Amygdala (tissue), 56 donors: ENCODE data around the gene F10.

ENCODE experiments used
- DNase-seq, 56 donors: peaks; one replicate each; lab custom pipeline; 2025; lab: John Stamatoyannopoulos, UW

Gene F10

DNA sequence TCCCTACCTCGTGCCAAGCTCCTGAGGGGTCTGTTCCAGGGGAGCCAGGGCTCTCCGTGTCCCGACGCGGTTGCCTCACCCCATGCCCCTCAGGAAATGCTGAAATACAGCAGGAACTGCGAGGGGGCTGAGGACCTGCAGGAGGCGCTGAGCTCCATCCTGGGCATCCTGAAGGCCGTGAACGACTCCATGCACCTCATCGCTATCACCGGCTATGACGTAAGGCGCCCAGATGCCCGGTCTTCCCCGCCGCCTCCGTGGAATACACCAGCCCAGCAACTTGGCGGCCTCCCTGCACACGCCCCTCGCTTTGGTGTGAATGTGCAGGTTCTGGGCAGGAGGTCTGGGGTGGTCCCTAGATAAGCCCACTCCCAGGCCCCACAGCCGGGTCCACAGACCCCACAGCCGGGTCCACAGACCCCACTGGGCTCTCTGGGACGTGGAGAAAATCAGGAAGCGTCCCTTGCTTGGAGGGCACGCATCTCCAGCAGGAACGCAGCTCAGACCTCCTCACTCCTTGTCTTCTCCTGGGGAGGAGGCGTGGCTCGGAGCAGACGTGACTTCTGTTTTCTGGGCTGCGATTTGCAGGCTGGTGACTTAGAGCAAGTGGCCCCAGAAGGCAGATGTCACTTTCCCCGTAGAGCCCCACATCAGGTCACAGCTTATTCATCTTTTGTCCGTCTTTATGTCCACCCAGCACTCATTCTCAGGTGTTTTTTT lies 36.4 kb upstream of the F10 start:
- no peak for DNase-seq

DNA sequence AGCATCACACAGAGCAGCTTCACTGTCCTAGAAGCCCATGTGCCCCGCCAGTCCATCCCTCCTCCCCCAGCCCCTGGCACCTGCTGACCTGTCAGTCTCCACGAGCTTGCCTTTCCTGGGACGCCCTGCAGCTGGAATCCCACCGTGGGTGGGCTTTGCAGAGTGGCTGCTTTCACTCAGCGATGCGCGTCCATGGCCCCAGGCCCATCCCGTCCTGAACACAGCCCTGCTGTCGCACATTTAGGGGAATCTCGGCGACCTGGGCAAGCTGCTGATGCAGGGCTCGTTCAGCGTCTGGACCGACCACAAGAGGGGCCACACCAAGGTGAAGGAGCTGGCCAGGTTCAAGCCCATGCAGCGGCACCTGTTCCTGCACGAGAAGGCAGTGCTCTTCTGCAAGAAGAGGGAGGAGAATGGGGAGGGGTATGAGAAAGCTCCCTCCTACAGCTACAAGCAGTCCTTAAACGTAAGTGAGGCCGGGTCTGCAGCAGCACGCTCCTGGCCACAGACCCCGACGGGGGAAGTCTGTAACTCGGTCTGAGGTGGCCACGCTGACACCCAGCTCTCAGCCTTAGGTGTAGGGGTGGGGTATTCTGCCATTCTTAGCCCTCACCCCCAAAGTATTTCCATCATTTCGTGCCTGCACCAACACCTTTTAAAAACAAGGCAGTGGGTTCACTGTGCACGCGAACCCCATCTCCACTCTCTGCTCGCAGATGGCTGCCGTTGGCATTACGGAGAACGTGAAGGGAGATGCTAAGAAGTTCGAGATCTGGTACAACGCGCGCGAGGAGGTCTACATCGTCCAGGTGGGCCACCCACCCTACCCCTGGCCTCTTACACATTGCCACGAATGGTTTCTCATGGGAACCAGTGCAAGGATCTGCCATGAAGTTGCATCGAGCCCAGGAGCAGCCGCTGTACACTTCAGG lies 35.3 kb upstream of the F10 start:
- DNase-seq, result no peak

DNA sequence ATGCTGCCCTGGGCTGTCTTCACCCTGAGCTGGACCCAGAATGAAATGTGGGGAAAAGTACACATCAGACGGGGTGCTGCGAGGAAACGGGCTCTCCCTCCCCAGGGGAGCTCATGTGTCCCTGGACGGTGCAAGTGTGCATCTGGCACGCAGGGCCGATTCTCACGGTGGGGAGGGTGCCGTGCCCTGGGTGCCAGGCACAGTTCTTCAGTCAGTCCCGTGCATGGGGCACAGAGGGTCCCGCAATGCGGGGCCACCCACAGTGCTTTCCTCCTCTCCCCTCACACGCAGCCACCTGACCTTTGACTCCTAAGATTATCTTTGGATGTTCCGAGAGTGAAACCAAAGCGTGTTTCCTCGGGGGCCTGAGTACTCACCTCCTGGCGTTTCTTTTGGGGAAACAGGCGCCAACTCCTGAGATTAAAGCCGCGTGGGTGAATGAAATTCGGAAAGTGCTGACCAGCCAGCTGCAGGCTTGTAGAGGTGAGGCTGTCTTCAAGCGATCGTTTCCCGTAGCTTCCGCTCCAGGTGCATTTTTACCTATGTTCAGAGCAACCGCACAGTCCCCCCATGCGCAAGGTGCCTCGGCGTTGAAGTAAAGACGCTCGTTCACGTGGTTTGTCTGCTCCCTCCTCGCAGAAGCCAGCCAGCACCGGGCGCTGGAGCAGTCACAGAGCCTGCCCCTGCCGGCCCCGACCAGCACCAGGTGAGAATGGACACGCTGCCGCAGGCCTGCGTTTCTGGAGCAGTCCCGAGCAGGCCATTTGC lies 34.5 kb upstream of the F10 start:
- DNase-seq, result no peak

DNA sequence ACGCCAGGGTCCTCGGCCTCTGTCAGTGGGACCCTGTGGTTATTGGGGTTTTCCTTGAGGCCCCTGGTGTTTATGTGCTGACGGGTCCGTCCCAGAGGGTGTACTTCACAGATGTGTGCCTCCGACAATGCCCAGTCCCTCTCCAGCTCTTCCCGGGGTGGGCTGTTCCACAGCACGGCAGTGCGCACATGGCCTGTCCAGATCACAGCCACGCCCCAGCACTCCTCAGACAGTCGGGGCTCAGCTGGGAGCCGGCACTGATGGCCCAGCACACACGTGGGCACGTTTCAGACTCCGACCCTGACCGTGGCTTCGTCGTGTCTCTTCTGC lies 33.9 kb upstream of the F10 start:
- DNase-seq, result no peak

DNA sequence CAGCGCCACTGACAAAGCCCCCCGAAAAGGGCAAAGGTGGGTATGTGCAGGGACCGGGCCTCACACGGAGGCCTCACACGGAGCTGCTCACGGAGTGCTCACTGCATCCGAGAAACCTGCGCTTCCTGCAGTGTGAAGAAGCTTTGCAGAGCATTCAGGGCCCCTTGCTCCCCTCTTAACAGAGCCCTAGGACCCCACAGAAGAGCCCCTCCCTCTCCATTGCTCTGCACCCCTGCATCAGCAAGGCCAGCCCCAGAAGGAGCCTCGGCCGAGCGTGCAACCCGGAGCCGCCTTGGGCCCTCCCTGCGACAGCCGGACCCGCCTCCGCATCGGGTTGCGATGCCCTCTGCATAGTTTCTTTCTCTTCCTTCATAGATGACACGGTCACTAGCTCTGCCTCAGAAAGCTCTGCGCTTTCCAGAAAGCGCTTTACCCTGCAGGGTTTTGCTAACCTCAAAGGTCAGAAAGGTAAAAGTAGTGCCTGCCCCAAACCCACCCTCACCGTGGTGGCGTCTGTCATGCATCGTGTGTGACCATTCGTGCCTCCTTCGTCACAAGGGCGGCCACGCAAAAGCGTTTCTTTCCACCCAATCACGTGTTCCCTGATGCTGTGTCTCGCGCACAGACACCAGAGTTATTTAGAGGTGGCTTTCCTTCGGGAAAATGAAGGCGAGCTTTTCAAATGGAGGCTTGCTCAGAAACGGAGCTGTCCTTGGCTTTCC lies 32.7 kb upstream of the F10 start:
- DNase-seq, result no peak

DNA sequence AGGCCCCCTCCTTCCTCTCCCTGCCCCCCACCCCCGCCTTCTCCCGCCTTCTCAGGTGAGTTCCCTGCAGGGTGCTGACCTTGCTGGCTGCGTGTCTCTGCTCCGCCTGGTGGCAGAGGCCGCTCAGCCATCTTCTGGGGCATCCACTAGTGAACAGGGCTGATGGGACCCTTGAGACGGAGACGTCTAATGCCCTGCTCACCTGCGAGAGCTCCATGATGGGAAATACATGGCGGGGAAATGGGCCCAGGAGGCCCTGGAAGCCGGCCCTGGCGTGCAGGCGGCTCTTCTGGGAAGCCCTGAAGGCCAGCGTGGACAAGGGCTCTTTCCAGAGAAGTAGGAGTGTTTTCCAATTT lies 32.2 kb upstream of the F10 start:
- no peak for DNase-seq

DNA sequence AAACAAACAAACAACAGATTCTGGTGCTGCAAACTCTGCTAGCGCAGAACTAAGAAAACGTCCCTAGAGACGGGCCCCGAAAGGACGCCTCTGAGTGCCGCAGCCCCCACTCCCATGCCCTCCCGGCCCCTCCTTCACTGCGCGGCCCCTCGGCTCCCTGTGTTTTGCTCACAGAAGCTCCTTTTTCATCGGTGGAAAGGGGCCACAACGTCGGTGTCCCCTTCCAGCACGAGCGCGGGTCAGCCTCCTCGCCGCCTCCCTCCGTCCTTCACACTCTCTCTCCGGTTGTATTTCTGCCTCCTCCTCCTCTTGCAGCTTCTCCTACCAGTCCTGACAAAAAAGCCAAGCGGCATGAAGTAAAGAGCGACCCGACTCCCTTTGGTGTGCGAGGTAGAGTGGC lies 31.8 kb upstream of the F10 start:
- DNase-seq, result no peak

DNA sequence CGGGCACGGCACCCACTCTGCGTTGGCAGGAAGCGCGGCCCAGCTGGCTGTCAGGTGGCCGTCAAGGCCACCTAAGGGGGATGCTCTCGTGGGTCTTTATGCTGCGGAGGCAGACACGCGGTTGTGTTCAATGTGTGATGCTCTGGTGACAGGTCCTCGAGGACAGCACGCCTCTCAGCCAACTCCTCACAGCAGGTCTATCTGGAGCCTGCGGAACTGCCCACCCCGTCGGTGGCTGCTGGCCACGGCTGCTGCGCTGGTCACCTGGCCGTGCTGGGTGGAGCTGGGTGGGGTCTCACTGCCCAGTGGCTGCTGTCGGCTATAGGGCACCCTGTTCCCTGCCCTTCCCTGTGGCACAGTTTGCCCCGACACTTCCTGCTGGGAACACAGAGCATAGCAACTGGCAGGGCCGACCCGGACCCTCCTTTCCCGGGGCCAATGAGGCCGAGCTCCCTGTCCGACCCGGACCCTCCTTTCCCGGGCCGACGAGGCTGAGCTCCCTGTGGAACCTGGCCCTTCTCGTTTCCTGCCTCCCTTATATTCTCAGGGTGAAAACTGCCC lies 31.3 kb upstream of the F10 start:
- no peak for DNase-seq

DNA sequence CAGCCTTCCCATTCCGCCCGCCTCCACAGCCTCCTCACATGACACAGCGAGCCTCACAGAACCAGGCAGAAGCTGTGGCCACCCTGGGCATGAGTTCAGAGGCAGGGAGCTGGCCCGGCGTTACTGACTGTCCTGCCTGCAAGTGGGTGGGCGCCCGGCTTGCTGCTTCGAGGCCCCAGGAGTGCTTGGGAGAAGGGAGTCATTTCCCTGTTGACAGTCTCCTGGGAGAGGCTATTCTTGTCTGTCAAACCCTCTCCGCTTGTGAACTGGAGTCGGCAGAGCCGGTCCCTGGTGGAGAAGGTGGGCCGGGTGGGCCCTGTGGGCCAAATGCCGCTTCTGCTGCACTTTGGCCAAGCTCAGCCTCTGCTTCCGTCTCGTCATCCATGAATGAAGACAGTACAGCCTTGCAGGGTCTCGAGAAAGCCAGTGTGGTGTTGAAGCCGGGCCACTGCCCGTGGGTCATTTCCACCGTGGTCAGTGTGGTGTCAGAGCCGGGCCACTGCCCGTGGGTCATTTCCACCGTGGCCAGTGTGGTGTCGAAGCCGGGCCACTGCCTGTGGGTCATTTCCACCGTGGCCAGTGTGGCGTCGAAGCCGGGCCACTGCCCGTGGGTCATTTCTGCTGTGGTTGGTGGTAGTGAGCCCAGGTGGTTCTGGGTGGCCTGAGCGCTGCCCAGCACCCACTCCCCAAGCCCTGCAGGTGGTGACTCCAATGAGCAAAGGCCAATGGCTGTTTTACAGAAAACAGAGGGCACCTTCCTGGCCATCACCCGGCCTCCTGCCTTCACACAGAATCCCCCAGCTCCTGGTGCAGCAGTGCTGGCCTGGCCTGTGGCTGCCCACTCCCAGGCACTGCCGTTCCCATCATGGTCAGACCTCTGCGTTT lies 30.5 kb upstream of the F10 start:
- no peak for DNase-seq

DNA sequence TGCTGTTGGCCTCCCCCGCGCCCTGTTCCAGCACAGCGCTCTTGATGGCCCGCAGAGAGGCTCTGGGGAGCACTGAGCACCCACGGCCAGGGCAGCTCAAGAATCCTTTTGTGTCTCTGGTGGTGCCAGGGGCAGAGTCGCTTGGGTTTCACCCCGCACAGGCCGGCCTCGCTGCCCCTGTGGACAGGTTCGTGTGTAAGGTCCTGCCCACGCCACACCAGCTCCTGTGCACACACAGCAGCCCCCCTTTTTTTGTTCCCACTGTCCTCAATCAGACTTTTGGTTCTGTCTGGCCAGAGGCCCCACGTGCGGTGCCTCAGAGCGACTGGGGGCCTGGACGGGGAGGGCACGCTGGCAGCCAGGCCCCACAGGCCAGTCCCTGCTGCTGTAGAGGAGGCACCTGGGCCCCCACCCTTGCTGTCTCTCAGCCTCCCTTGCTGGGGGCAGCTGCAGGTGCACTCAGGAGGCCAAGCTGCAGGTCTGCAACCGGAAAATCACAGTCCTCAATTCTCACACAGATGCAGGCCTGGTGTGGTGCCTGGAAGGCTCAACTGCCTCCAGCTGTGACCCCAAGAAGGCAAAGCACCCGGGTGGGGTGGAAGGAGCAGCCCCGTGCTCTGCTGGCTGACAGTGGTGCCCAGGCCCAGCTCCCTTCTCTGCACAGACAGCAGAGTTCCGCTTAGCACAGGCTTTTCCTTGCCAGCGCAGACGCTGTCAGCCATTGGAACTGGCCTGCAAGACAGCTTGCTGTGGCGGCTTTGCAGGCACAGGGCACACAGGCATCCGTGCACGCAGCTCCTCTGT lies 29.6 kb upstream of the F10 start:
- DNase-seq, result no peak

DNA sequence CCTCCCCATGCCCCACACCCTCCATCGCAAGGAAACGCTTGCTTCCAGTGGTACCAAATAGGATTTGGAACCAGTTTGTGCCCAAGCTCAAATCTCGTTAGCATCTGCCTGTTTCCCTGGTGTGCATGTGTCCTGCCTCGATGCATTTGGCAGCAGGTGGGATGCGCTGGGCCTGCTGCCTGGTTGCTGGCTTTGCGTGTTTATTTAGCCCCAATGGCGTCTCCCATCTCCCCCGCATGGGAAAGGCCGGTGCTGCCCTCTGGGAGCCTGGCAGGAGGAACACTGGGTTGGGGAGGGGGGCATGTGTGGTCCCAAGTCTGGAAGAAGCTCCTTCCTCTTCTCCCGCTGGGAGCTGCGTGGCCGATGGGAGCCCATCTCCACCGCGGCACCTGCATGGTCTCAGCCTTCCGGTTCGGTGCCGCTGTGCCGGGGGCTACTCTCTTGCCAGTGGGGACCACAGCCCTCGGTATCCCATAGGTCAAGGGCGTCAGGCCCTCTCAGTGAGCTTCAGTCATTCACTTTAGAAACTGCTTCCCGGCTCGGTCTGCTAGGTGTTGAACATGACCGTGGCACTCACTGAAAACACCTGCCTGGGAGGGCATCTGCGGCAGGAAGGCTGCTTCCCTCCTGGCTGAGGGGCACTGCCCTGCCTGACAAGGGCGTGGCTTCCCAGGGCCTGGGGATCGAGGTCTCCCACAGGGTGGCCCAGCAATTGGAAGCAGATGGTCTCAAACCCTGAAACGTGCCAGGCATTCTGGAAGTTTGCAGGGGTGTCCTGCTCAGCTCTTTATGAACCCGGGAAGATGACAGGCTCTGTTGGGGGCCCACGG lies 28.8 kb upstream of the F10 start:
- DNase-seq, result peak in 1 of 56 donors; percentile 23

DNA sequence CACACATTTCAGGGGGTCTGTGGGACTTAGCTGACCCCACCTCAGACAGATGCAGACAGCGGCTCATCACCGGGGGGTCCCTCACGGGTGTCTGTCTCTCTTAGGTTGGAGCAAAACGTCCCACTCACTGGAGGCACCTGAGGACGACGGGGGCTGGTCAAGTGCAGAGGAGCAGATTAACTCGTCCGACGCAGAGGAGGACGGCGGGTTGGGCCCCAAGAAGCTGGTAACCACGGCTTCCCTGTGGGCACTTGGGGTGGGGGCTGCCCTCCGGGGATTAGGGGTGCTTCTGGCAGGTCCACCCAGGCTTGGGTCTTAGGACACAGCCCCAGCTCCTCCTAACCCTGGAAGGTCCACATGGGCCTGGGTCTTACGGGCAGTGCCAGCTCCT lies 28.2 kb upstream of the F10 start:
- DNase-seq, result no peak

DNA sequence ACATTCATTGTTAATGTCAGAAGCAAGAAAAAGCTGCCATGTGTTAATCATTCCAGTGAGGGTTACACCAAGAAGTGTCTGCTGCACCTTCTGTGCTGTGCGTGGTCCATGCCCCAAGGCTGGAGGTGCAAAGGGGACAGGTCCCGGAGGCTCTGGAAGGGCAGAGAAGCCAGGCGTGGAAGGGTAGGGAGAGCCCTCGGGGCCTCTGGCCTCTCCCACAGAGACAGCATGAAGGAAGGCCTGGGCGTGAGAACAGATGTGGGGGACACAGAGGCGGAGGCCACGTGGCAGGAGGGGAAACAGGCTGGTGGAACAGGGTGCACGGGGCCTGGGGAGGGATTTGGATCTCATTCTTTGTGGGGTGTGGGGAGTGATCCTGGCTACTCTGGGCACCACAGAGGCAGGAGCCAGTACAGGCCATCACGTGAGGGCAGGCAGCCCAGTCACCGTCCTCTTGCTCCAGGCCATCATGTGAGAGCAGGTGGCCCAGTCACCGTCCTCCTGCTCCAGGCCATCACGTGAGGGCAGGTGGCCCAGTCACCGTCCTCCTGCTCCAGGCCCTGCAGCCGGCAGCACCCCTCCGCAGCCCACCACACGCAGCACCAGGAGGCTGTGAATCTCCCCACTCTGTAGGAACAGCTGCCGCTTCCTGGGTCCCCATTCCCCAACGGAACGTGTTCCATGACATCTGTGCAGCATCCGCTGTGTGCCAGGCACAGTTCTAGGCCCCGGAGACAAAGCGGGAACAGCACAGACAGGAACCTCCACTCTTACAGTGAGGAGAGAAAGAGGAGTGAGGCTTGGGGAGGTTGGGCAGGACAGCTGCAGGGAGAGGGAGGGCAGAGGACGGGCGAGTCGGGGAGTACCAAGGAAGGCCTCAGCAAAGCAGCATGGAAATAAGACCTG lies 27.2 kb upstream of the F10 start:
- DNase-seq, result no peak

DNA sequence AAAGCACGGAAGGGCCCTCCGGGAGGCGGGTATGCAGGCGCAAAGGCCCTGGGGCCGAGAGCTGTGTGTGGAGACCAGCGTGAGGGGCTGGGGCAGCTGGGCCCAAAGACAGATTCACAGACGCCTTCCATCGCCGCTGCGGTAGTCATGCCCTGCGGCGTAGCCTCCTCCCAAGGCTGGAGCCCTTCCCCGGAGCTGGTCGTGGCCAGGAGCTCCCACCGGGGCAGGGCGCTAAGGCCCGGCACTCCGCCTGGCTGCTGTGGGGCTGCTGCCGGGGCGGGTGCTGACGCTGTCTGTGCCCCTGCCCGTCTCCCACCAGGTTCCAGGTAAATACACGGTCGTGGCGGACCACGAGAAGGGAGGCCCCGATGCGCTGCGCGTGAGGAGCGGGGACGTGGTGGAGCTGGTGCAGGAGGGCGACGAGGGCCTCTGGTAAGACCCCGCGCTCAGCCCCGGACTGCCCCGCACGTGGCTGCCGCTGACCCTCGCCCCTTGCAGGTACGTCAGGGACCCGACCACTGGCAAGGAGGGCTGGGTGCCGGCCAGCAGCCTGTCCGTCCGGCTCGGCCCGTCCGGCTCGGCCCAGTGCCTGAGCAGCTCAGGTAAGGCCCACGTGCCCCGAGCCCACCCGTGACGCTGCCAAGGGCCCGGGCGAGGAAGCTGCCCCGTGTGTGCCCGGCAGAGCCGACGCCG lies 26.4 kb upstream of the F10 start:
- DNase-seq, result no peak

DNA sequence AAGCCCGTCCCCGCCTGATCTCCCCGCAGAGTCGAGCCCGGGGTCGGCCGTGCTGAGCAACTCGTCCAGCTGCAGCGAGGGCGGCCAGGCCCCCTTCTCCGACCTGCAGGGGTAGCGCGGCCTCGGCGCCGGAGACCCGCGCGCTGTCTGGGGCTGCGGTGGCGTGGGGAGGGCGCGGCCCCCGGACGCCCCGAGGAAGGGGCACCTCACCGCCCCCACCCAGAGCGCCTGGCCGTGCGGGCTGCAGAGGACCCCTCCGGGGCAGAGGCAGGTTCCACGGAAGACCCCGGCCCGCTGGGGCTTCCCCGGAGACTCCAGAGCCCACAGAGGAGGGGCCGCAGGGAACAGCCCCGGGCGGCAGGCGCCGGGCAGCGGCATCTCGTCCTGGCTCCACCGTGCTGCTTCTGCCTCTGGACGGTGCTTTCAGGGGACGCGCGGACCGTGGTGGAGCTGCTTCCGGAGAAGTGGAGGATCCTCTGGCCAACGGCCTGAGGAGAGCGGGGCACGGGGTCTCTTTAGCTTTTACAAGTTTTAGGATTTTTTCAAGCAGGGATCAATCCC lies 25.8 kb upstream of the F10 start:
- DNase-seq, result no peak

DNA sequence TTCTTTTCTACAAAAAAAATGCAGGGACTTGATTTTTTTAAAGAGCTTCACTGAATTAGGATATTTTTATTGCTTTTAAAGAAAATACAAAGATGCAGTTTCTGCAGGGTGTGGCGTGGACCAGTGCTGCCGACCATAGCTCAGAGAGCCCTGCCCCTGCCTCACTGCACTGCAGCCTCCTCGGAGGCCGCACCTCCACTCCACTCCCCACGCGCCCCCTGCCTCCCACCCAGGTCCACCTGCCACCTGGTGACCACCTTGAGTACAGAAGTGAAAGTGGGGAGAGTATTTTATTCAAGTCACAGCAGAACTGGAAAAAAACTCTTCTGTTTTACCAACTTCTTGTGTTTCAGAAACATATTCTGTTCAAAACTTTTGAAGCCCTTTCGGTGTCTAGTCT lies 24.9 kb upstream of the F10 start:
- DNase-seq, result no peak
